Naive thymus-derived CD4-positive, alpha-beta T cell (primary cell): ENCODE results near the gene ERVK3-1. TPM values are rescaled to one million over a fixed set of nuclear protein-coding genes. Genes with fewer than 3 reads are reported as not detected.
A peak's percentile ranks its signal among the peaks of the same experiment; 100 is the strongest.
"Not testable (repeated sequence)": the region's sequence is repeated elsewhere in the genome, so short reads cannot be mapped to it uniquely, and the experiment has no call there.

ENCODE experiments used
- ATAC-seq: fragments of 150-1000 bp; cut with Tn5 transposase; 2 replicates; pipeline ENCODE4 v1.10.0; 2021; ENCODE audit warnings: mild to moderate bottlenecking, moderate library complexity
- CTCF ChIA-PET: fragments of 350-600 bp; sonication (Branson Sonifier 250); formaldehyde crosslinking; loops from one replicate; lab custom pipeline; 2021; ENCODE audit warnings: antibody characterized with exemption; lab: Charles Lee
- POLR2A ChIA-PET: fragments of 350-600 bp; sonication (Branson Sonifier 250); formaldehyde crosslinking; loops from one replicate; lab custom pipeline; 2021; ENCODE audit warnings: antibody characterized with exemption, inconsistent platforms; lab: Charles Lee
- DNase-seq, 9 donors: peaks; one replicate each; pipeline versions ENCODE4 v3.0.0 to v3.0.0-alpha.2; 2020 to 2022; ENCODE audit warnings: mixed read lengths in 1 of 9
- H3K27ac ChIP-seq: one replicate; pipeline ENCODE4 v1.7.0; 2013; ENCODE audit warnings: mild to moderate bottlenecking, low read depth, low read length, moderate library complexity
- H3K27me3 ChIP-seq, 2 donors: one replicate each; pipeline ENCODE4 v1.7.0; 2013; ENCODE audit warnings: low read length in 2 of 2, mild to moderate bottlenecking in 2 of 2, moderate library complexity in 2 of 2; ENCODE audit not compliant: control insufficient read depth in 2 of 2, insufficient read depth in 2 of 2
- H3K36me3 ChIP-seq, 3 experiments: 1 replicate in 2 of 3; 2 replicates in 1 of 3; pipeline ENCODE4 v1.7.0; 2013; ENCODE audit warnings: low read length in 3 of 3, mild to moderate bottlenecking in 3 of 3, moderate library complexity in 1 of 3; ENCODE audit not compliant: insufficient read depth in 3 of 3, control insufficient read depth in 2 of 3
- H3K4me1 ChIP-seq, 2 donors: one replicate each; pipeline ENCODE4 v1.7.0; 2013; ENCODE audit warnings: low read length in 2 of 2, mild to moderate bottlenecking in 2 of 2, moderate library complexity in 1 of 2; ENCODE audit not compliant: control insufficient read depth in 2 of 2, insufficient read depth in 2 of 2
- H3K4me3 ChIP-seq: 2 replicates; pipeline ENCODE4 v1.7.0; 2013; ENCODE audit warnings: mild to moderate bottlenecking, low read length
- H3K9me3 ChIP-seq, 3 experiments: 1 replicate in 2 of 3; 2 replicates in 1 of 3; pipeline ENCODE4 v1.7.0; 2013; ENCODE audit warnings: low read length in 3 of 3; ENCODE audit not compliant: control insufficient read depth in 2 of 3
- H3K27ac Mint-ChIP-seq, 9 donors: one replicate each; pipeline ENCODE4 v1.8.0; 2020 to 2022; ENCODE audit warnings: mixed read lengths in 9 of 9, mild to moderate bottlenecking in 8 of 9, moderate library complexity in 5 of 9, inconsistent platforms in 2 of 9
- H3K27me3 Mint-ChIP-seq, 5 donors: one replicate each; pipeline ENCODE4 v1.8.0; 2021 to 2022; ENCODE audit warnings: mixed read lengths in 5 of 5, mild to moderate bottlenecking in 1 of 5
- H3K36me3 Mint-ChIP-seq, 5 donors: one replicate each; pipeline ENCODE4 v1.8.0; 2020 to 2022; ENCODE audit warnings: mixed read lengths in 5 of 5, mild to moderate bottlenecking in 3 of 5, inconsistent platforms in 1 of 5
- H3K4me1 Mint-ChIP-seq, 7 donors: one replicate each; pipeline ENCODE4 v1.8.0; 2020 to 2022; ENCODE audit warnings: mixed read lengths in 7 of 7, mild to moderate bottlenecking in 3 of 7, inconsistent platforms in 1 of 7
- H3K4me3 Mint-ChIP-seq, 10 donors: one replicate each; pipeline ENCODE4 v1.8.0; 2020 to 2022; ENCODE audit warnings: mild to moderate bottlenecking in 10 of 10, mixed read lengths in 10 of 10, moderate library complexity in 6 of 10, inconsistent platforms in 2 of 10
- H3K9me3 Mint-ChIP-seq, 11 donors: one replicate each; pipeline ENCODE4 v1.8.0; 2020 to 2022; ENCODE audit warnings: mixed read lengths in 11 of 11, mild to moderate bottlenecking in 4 of 11, inconsistent platforms in 1 of 11, moderate library complexity in 1 of 11
- intact Hi-C, 2 donors: fragments of 100-400 bp; cut with micrococcal nuclease; formaldehyde crosslinking; loops; one replicate each; pipeline ENCODE4 v1.15.1; 2023
- polyA plus RNA-seq, 2 donors: library from polyadenylated mRNA; unstranded; fragments of 300-500 nt; fragmentation: Illumina TruSeq; gene quantifications; one replicate each; pipeline ENCODE4 v1.2.3, GENCODE V29; 2021
- total RNA-seq, 6 experiments: library from RNA in 5 of 6; stranded (reverse) in 5 of 6; gene quantifications; 1 replicate in 5 of 6; 2 replicates in 1 of 6; pipeline ENCODE4 v1.2.3 and lab custom pipeline; 2021 to 2026

The ERVK3-1 gene, protein sequence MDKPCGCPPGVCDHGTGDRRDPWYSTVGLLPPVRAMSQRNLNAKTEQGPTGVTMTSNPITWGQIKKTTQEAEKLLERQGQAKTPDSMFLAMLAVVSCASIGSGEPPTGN
- 100 to 1,000 TPM in 2 of 5 experiments, 10 to 100 TPM in 3; 59.7 to 122 (median 65.4) TPM for total RNA-seq
- 10 to 100 TPM; 68.2 to 88.7 TPM for polyA plus RNA-seq
- total RNA-seq (lab: John Stamatoyannopoulos, UW) = 110 reads per million, percentile 86 among the genes with 10 or more reads in this experiment

DNA sequence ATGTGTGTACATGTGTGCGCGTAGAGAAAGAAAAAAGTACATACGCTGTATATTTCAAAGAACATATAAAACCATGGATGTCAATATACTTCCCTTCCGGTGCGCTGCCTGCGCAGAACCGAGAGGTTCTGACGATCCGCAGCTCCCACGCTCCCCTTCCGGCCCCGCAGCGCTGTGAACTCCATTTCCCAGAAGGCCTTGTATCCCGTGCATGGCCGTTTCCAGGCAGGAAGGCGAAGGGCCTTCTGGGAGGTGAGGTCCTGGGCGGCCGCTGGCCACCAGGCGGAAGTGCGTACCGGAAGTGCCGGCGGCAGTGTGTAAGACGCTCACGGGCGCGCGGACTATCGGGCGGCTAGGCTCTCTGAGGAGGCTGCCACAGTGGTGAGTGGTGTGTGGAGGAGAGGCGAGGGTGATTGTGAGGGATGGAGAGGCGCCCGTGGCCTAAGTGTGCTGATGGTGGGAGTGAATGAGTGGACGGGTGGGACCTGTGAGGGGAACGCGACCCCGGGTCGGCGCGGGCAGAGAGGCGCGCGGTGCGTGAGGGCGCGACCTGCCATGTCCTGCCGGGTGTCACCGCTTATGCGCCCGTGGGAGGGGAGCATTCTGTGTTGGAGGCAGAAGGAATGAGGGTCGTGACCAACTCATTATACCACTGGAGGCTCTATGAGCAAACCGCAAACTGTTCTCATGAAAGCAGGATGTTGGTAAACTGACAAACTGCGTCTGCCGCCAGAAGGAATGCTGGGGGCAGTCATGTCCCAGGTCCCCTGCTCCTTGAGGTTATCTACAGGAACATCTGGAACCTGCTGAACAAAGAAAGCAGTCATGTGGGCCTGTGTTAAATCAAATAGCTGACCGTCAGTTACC lies at the start of gene ERVK3-1:
Gene ERVK3-1 (plus strand): TSS at position 313 of the 867 bp plus-strand sequence. CDS start 6,792 bp downstream, outside the sequence.
- ChIA-PET POLR2A (interaction anchor here (0.6 to 4.0 kb wide), 12 partner anchors 9 to 565 kb away, joined by 3 to 21 read pairs (median 3); partner anchors contain the start of genes ZNF274, ZNF497, ZNF584 and ZNF8), CTCF (no interaction called here)
- Histone ChIP-seq H3K36me3 (peaks cover 0 to 38% (median 4%) of the 10 kb centered on the region in 3 experiments), H3K27ac (peak within 1 kb of the TSS; percentile 91), H3K9me3 (no peaks in the 10 kb centered on the region), H3K4me1 (peaks cover 14 to 20% of the 10 kb centered on the region in 2 donors), H3K4me3 (peak within 1 kb of the TSS; percentile 69), H3K27me3 (no peaks in the 10 kb centered on the region)
- Mint-ChIP-seq H3K27me3 (no peaks in the 10 kb centered on the region), H3K9me3 (peaks cover 0 to 21% (median 2%) of the 10 kb centered on the region in 11 donors), H3K36me3 (peaks cover 16 to 84% (median 64%) of the 10 kb centered on the region in 5 donors), H3K27ac (peak within 1 kb of the TSS; percentile 98 to 100 (median 99)), H3K4me3 (peak within 1 kb of the TSS; percentile 94 to 100 (median 98)), H3K4me1 (peaks cover 33 to 64% (median 55%) of the 10 kb centered on the region in 7 donors)
- peak; percentile 99 for ATAC-seq
- peak; percentile 80 to 95 (median 93) for DNase-seq
- intact Hi-C loops = loop anchor here (1.0 to 5.0 kb wide), 24 partner anchors 21 to 1065 kb away; partner anchors contain the start of genes TRAPPC2B (in 2 of the 2), ZNF132 (in 2 of the 2), ZNF274 (in 2 of the 2) and ZNF497 (in 2 of the 2)

DNA sequence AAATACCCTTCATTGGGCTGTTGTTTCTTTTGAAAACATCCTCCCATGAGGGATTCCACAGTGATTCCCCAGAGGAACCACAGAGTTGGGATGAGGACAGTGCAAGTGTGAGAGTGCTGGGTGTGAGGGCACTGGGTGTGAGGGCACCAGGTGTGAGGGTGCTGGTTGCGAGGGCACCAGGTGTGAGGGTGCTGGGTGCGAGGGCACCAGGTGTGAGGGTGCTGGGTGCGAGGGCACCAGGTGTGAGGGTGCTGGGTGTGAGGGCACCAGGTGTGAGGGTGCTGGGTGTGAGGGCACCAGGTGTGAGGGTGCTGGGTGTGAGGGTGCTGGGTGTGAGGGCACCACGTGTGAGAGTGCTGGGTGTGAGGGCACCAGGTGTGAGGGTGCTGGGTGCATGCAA lies 46.9 kb upstream of the ERVK3-1 start:
- Histone ChIP-seq H3K9me3 (peaks cover 34 to 94% (median 56%) of the 10 kb centered on the region in 3 experiments), H3K36me3 (peaks cover 11 to 92% (median 11%) of the 10 kb centered on the region in 3 experiments), H3K4me3 (peak overlapping the region; percentile 2)
- DNase-seq, POLR2A ChIA-PET, intact Hi-C loops, H3K27me3 Mint-ChIP-seq, H3K27me3 ChIP-seq, H3K27ac ChIP-seq, ATAC-seq, H3K4me1 Mint-ChIP-seq, H3K27ac Mint-ChIP-seq, CTCF ChIA-PET, H3K4me1 ChIP-seq: not testable (repeated sequence)
- Mint-ChIP-seq H3K36me3 (peaks cover 37 to 96% (median 80%) of the 10 kb centered on the region in 5 donors), H3K4me3 (peak overlapping the region in 2 of 10 donors; percentile 13 to 21), H3K9me3 (peaks cover 10 to 100% (median 86%) of the 10 kb centered on the region in 11 donors)

DNA sequence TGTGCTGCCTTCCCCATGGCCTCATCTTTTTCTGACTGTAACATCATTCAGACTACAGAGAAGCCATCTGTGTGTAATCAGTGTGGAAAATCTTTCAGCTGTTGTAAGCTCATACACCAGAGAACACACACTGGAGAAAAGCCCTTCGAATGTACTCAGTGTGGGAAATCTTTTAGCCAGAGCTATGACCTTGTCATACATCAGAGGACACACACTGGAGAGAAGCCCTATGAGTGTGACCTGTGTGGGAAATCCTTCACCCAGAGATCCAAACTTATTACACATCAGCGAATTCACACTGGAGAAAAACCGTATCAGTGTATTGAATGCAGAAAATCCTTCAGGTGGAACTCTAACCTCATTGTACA lies 43.6 kb upstream of the ERVK3-1 start:
- Mint-ChIP-seq H3K36me3 (peaks cover 19 to 88% (median 64%) of the 10 kb centered on the region in 5 donors), H3K9me3 (peaks cover 5 to 100% (median 77%) of the 10 kb centered on the region in 11 donors), H3K4me1 (peaks cover 0 to 4% (median 0%) of the 10 kb centered on the region in 7 donors), H3K27ac (no peak overlapping the region), H3K4me3 (no peak overlapping the region), H3K27me3 (no peaks in the 10 kb centered on the region)
- intact Hi-C loops = no loop called here
- H3K27ac ChIP-seq = no peak overlapping the region
- peaks cover 6 to 88% (median 11%) of the 10 kb centered on the region in 3 experiments for H3K36me3 ChIP-seq
- ChIA-PET POLR2A (interaction anchor here (0.6 to 1.6 kb wide), 3 partner anchors 10 to 754 kb away, joined by 3 to 5 read pairs (median 4); no protein-coding TSS in a partner anchor), CTCF (interaction anchor here (0.6 to 0.8 kb wide), 2 partner anchors 11 to 196 kb away, joined by 3 read pairs; no protein-coding TSS in a partner anchor)
- no peak for DNase-seq
- H3K4me3 ChIP-seq = peak overlapping the region; percentile 19
- no peaks in the 10 kb centered on the region for H3K4me1 ChIP-seq
- H3K9me3 ChIP-seq = peaks cover 37 to 98% (median 78%) of the 10 kb centered on the region in 3 experiments
- no peak for ATAC-seq
- no peaks in the 10 kb centered on the region for H3K27me3 ChIP-seq

- CTCF ChIA-PET = no interaction called here
- no peaks in the 10 kb centered on the region for H3K27me3 Mint-ChIP-seq
- Histone ChIP-seq H3K4me1 (no peaks in the 10 kb centered on the region), H3K4me3 (peak overlapping the region; percentile 33), H3K9me3 (peaks cover 35 to 99% (median 75%) of the 10 kb centered on the region in 3 experiments), H3K27ac (no peak overlapping the region), H3K27me3 (no peaks in the 10 kb centered on the region), H3K36me3 (peaks cover 6 to 88% (median 11%) of the 10 kb centered on the region in 3 experiments)
- DNase-seq (no peak), ATAC-seq (no peak)
- peaks cover 5 to 100% (median 77%) of the 10 kb centered on the region in 11 donors for H3K9me3 Mint-ChIP-seq
- peak overlapping the region in 1 of 9 donors; percentile 18 for H3K27ac Mint-ChIP-seq
- peaks cover 0 to 4% (median 0%) of the 10 kb centered on the region in 7 donors for H3K4me1 Mint-ChIP-seq
- H3K36me3 Mint-ChIP-seq = peaks cover 18 to 87% (median 66%) of the 10 kb centered on the region in 5 donors
- intact Hi-C loops = no loop called here
- no peak overlapping the region for H3K4me3 Mint-ChIP-seq
- POLR2A ChIA-PET = interaction anchor here (0.6 to 1.6 kb wide), 5 partner anchors 9 to 755 kb away, joined by 3 to 5 read pairs (median 3); partner anchors contain the start of gene ZNF274
Measured at GRCh38 chr19:58261968-58262921, 42.9 kb upstream of the ERVK3-1 start.

GRCh38 chr19:58262922-58263296 lies 42.3 kb upstream of the ERVK3-1 start:
- Mint-ChIP-seq H3K4me1 (no peaks in the 10 kb centered on the region), H3K27me3 (no peaks in the 10 kb centered on the region), H3K9me3 (peaks cover 1 to 99% (median 71%) of the 10 kb centered on the region in 11 donors), H3K36me3 (peaks cover 11 to 80% (median 59%) of the 10 kb centered on the region in 5 donors), H3K4me3 (peak overlapping the region in 1 of 10 donors; percentile 12), H3K27ac (peak overlapping the region in 1 of 9 donors; percentile 32)
- H3K9me3 ChIP-seq = peaks cover 32 to 99% (median 69%) of the 10 kb centered on the region in 3 experiments
- POLR2A ChIA-PET = interaction anchor here (1.0 to 1.6 kb wide), 3 partner anchors 9 to 81 kb away, joined by 3 to 5 read pairs (median 3); partner anchors contain the start of gene ZNF274
- intact Hi-C loops = no loop called here
- peaks cover 6 to 81% (median 11%) of the 10 kb centered on the region in 3 experiments for H3K36me3 ChIP-seq
- DNase-seq (no peak), ATAC-seq (no peak)
- peak overlapping the region; percentile 33 for H3K4me3 ChIP-seq
- H3K27me3 ChIP-seq = no peaks in the 10 kb centered on the region
- CTCF ChIA-PET = no interaction called here
- no peaks in the 10 kb centered on the region for H3K4me1 ChIP-seq
- no peak overlapping the region for H3K27ac ChIP-seq
